ENCODE measurements around the gene SLC26A5.
"Not testable (repeated sequence)": the region's sequence is repeated elsewhere in the genome, so short reads cannot be mapped to it uniquely, and the experiment has no call there.

SLC26A5 gene, protein sequence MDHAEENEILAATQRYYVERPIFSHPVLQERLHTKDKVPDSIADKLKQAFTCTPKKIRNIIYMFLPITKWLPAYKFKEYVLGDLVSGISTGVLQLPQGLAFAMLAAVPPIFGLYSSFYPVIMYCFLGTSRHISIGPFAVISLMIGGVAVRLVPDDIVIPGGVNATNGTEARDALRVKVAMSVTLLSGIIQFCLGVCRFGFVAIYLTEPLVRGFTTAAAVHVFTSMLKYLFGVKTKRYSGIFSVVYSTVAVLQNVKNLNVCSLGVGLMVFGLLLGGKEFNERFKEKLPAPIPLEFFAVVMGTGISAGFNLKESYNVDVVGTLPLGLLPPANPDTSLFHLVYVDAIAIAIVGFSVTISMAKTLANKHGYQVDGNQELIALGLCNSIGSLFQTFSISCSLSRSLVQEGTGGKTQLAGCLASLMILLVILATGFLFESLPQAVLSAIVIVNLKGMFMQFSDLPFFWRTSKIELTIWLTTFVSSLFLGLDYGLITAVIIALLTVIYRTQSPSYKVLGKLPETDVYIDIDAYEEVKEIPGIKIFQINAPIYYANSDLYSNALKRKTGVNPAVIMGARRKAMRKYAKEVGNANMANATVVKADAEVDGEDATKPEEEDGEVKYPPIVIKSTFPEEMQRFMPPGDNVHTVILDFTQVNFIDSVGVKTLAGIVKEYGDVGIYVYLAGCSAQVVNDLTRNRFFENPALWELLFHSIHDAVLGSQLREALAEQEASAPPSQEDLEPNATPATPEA

DNA sequence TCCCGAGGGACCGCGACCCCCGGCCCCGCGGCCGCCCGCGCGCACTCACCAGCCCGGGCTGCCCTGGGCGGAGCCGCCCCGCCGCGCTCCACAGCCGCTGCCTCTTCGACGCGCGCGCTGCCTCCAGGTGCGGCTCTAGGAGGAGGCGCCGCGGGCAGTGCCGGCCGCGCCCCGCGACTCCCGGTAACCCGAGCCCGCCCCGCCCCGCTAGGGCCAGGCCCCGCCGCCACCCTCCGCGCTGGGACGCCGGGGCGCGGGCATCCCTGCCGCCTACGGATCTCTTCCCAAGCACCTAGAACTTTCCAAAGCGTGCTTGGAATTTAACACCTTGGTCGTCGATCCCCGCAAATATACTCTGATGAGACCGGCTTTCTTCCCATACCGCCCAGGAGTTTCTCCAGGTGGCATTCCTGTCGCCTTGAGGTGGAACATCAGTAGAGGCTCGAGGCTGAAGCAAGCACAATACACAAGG is at the start of gene SLC26A5:
TSS of gene SLC26A5 (minus strand) at position 159 of the 472 bp plus-strand sequence. CDS start 24,693 bp downstream, outside the sequence.
- in situ Hi-C loops (cut with MboI; ENCODE audit: low pct_unique_long_range_greater_than_20kb, low sequenced_read_pairs, unreplicated experiment) = no loop called here
- TF ChIP-seq, protein P1, sequence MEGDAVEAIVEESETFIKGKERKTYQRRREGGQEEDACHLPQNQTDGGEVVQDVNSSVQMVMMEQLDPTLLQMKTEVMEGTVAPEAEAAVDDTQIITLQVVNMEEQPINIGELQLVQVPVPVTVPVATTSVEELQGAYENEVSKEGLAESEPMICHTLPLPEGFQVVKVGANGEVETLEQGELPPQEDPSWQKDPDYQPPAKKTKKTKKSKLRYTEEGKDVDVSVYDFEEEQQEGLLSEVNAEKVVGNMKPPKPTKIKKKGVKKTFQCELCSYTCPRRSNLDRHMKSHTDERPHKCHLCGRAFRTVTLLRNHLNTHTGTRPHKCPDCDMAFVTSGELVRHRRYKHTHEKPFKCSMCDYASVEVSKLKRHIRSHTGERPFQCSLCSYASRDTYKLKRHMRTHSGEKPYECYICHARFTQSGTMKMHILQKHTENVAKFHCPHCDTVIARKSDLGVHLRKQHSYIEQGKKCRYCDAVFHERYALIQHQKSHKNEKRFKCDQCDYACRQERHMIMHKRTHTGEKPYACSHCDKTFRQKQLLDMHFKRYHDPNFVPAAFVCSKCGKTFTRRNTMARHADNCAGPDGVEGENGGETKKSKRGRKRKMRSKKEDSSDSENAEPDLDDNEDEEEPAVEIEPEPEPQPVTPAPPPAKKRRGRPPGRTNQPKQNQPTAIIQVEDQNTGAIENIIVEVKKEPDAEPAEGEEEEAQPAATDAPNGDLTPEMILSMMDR (IDR thresholded peaks at IDR 0.05; ENCODE audit: extremely low read depth, insufficient read depth, missing control alignments) = no peak
- DNase-seq (ENCODE audit: low spot score) = peak; percentile 53

DNA sequence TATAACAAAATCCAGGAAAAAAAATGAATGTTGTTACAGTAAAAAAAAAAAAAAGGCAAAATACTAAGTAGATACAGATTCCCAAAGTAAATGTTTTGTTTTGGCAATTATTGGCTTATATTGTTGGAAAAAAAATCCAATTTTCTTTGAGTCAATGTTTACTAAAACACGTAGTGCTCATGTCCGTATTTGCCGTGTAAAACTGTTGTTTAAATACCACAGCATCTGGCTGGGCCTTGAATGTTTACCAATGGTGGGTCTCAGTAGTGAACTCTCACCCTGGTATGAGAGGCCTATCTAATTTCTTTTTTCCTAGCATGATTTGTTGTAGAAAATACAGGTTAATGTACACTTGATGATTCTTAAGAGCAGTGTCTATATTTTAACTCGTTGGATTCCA is 41.4 kb upstream of the SLC26A5 start:
- DNase-seq (ENCODE audit: low spot score) = no peak
- in situ Hi-C loops (cut with MboI; ENCODE audit: low pct_unique_long_range_greater_than_20kb, low sequenced_read_pairs, unreplicated experiment) = no loop called here
- TF ChIP-seq, protein P1 (IDR thresholded peaks at IDR 0.05; ENCODE audit: extremely low read depth, insufficient read depth, missing control alignments) = no peak

DNA sequence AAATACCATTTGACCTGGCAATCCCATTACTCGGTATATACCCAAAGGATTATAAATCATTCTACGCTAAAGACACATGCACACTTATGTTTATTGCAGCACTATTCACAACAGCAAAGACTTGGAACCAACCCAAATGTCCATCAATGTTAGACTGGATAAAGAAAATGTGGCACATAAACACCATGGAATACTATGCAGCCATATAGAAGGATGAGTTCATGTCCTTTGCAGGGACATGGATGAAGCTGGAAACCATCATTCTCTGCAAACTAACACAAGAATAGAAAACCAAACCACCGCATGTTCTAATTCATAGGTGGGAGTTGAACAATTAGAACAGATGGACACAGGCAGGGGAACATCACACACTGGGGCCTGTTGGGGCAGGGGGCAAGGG is 40.9 kb upstream of the SLC26A5 start:
- in situ Hi-C loops (cut with MboI; ENCODE audit: low pct_unique_long_range_greater_than_20kb, low sequenced_read_pairs, unreplicated experiment); DNase-seq (ENCODE audit: low spot score): not testable (repeated sequence)

DNA sequence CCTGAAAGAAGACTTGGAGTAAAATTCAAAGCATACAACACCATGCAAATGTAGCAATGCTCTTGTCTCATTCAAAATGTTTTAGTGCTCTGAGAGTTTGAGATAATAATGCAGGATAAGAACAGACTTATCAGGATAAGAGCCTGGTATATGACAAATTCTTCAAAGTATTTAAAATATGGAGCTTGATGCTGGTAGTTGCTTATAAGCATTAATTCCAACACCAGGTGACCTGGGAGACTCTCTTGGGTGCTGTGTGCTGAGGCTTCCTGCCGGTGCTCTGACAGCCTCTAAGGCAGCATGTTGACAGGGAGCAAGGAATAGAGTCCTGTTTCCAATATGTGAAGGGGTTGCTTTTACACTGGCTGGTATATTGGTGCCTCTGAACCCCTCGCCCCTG is 34.8 kb upstream of the SLC26A5 start:
- TF ChIP-seq, protein P1 (IDR thresholded peaks at IDR 0.05; ENCODE audit: extremely low read depth, insufficient read depth, missing control alignments) = no peak
- in situ Hi-C loops (cut with MboI; ENCODE audit: low pct_unique_long_range_greater_than_20kb, low sequenced_read_pairs, unreplicated experiment) = no loop called here
- DNase-seq (ENCODE audit: low spot score) = no peak

DNA sequence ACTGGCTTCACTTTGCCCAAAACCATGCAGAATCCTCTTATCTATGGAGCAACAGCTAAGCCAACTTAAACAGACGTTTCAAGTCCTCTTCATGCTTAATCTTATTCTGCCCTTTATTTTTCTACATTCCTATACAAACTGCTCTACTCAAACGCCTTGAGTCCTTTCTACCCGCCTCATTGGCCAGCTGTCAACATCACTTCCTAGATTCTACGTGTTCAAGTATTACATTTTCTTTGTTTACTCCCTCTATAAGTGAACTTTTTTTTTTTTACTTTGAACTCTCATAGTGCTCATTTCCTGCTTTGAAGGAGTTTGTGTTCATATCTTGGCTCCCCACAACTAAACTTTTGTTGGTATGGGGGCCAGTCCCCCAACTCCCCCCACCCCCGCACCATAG is 28.9 kb upstream of the SLC26A5 start:
- DNase-seq (ENCODE audit: low spot score) = no peak
- in situ Hi-C loops (cut with MboI; ENCODE audit: low pct_unique_long_range_greater_than_20kb, low sequenced_read_pairs, unreplicated experiment) = no loop called here
- TF ChIP-seq, protein P1 (IDR thresholded peaks at IDR 0.05; ENCODE audit: extremely low read depth, insufficient read depth, missing control alignments) = no peak

DNA sequence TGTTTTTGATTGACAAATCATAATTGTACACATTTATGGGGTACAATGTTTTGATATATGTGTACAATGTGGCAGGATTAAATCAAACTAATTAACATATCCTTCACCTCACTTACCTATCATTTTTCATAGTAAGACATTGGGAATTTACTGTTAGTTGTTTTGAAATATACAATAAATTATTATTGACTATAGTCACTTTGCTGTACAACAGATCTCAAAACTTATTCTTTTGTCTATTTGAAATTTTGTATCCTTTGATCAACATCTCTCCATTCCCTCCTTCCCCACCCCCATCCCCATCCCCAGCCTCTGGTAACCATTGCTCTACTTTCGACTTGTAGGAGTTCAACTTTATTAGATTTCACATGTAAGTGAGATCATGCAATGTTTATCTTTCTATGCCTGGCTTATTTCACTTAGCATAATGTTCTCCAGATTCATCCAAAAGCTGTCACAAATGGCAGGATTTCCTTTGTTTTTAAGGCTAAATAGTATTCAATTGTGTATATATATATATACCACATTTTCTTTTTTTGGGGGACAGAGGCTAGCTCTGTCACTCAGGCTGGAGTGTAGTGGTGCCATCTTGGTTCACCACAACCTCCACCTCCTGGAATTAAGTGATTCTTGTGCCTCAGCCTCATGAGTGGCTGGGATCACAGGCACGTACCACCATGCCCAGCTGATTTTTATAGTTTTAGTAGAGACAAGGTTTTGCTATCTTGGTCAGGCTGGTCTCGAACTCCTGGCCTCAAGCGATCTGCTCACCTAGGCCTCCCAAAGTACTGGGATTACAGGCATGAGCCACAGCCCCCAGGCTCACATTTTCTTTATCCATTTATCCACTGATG is 23.3 kb upstream of the SLC26A5 start:
- no peak for DNase-seq (ENCODE audit: low spot score)
- in situ Hi-C loops (cut with MboI; ENCODE audit: low pct_unique_long_range_greater_than_20kb, low sequenced_read_pairs, unreplicated experiment) = no loop called here
- TF ChIP-seq, protein P1 (IDR thresholded peaks at IDR 0.05; ENCODE audit: extremely low read depth, insufficient read depth, missing control alignments) = no peak

Data from GM13977 (cell line).